ENCODE data around the gene DUOX1. TPM values are rescaled to one million over a fixed set of nuclear protein-coding genes. Genes with fewer than 3 reads are reported as not detected.
A peak's percentile ranks its signal among the peaks of the same experiment; 100 is the strongest.

DUOX1 gene
- total RNA-seq, 2 donors from 2014 or later: 0.08 TPM; not detected in 1

DNA sequence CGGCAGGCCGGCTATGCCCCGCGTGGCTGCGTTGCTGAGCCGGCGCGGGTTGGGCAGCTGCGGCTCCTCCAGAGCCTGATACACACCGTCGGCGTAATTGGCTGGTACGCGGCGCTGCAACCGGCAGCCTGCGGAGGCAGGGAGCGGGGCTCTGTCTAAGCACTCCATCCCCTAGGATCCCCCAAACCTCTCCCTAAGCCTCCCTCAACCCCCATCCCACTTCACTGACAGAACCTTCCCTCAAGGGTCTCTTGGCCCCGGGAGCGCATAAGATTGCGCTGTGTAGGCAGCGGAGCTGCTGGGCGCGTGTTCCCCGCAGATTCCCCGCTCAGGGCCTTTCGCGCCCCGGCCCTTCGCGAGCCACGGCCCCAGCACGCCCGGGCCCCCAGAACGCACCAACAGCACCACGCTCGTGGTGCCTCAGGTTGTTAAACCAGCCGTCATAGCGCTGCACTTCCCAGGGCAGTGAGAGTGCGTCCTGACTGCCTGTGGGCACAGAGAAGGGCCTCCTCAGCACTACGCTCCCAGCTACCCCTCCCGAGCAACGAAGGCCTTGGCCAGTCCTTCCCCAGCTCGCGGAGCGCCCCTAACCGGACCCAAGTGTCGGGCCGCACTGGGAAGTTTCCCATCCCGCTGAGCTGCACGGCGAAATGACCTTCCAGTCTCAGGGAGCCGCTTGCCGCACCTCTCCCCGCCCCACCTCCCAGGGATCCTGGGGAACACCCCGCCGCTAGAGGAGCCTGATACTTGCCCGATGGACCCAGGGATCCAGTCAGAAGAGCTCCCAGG is 17.0 kb upstream of the DUOX1 start:
- Mint-ChIP-seq H3K4me1 (ENCODE audit: low read depth in 2 of 2) (peaks cover 11 to 13% of the 10 kb centered on the region in 2 donors), H3K27ac (no peak overlapping the region), H3K4me3 (no peak overlapping the region), H3K27me3 (peaks cover 56 to 62% of the 10 kb centered on the region in 2 donors), H3K36me3 (peaks cover 5% of the 10 kb centered on the region), H3K9me3 (no peaks in the 10 kb centered on the region)
- no peak for DNase-seq (ENCODE audit: low spot score)
- ATAC-seq: no peak

DNA sequence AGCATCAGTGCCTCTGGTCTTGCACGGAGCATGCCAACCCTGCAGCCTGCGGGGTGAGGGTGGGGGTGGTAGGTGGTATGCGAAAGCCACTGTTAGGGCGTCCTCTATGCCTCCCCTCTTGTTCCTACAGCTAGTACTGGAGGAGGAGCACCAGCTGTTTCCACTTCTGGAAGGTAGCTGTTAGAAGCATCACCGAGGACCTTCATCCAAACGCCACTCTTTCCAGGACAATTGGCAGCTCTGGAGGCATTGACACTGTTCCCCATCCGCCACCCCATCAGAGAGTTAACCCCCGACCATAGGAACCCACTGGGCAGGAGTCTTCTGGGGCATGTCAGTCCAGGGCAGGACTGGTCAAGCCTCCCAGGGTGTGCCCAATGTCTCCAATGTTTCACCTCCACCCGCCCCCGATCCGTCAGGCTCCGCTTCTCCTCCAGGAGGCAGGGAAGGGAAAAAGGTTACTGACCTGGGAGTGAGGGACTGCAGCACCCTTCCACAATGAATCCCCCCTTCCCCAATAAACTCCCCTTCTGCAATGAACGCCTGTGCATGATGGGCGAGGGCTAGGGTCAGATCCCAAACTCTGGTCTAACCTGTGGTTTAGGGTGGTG is 16.3 kb upstream of the DUOX1 start:
- no peak for DNase-seq (ENCODE audit: low spot score)
- peaks cover 5% of the 10 kb centered on the region for H3K36me3 Mint-ChIP-seq
- H3K4me1 Mint-ChIP-seq (ENCODE audit: low read depth in 2 of 2): peaks cover 18 to 20% of the 10 kb centered on the region in 2 donors
- no peak overlapping the region for H3K27ac Mint-ChIP-seq
- ATAC-seq: no peak
- H3K27me3 Mint-ChIP-seq: peaks cover 63 to 69% of the 10 kb centered on the region in 2 donors
- no peaks in the 10 kb centered on the region for H3K9me3 Mint-ChIP-seq
- peak overlapping the region; percentile 68 for H3K4me3 Mint-ChIP-seq

DNA sequence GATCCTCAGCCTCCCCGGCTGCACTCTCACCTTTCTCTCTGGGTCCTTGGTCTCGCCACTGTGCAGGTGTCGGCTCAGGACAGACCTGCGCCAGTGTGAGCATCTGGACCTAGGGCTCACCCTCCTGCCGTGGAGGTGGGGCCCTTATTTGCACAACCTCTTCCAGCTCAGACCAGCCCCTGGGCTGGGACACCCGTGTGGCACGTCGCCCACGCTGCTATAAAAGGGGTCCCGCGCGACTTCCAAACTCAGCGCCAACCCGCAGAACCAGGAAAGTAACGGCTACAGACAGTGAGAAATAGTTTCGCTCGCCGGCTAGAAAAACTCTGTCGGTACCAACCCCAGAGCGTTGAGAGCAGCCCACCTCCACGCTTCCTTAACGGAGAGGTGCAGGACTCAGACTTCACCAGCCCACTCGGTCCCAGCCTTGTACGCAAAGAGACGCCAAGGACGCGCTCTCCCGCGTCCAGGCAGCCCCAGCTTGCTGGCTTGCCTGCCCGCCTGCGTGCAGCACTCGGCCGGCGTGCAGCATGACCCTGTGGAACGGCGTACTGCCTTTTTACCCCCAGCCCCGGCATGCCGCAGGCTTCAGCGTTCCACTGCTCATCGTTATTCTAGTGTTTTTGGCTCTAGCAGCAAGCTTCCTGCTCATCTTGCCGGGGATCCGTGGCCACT is 15.6 kb upstream of the DUOX1 start, which contains the start of the genes DUOX2 and DUOXA2:
DUOX2 (minus strand) TSS at position 97 of the 675 bp plus-strand sequence. CDS start 761 bp downstream, outside the sequence.
DUOXA2 (plus strand) TSS at position 251 of the 675 bp plus-strand sequence; CDS start at position 531, 280 bp downstream.
- H3K9me3 Mint-ChIP-seq: no peaks in the 10 kb centered on the region
- no peak for ATAC-seq
- peak within 1 kb of the TSS; percentile 68 for H3K4me3 Mint-ChIP-seq
- no peak within 1 kb of the TSS for H3K27ac Mint-ChIP-seq
- H3K36me3 Mint-ChIP-seq: peaks cover 5% of the 10 kb centered on the region
- H3K27me3 Mint-ChIP-seq: peaks cover 58 to 66% of the 10 kb centered on the region in 2 donors
- DNase-seq (ENCODE audit: low spot score): no peak
- peaks cover 19 to 20% of the 10 kb centered on the region in 2 donors for H3K4me1 Mint-ChIP-seq (ENCODE audit: low read depth in 2 of 2)

DNA sequence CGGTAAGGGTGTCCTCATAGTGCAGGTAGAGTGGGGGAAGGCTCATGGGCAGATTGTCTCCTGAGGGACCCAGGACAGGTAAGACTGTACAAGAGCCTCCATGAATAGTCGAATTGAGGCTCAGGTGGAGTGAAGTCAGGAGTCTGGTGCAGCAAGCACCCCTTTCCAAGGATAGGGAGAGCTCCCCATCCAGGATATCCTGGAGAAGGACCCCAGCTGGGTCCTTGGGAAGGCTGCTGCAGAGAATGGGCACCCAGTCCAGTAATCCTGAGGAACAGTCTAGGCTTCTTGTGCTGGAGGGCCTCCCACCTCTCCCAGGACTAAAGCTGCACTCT is 15.1 kb upstream of the DUOX1 start:
- Mint-ChIP-seq H3K4me1 (ENCODE audit: low read depth in 2 of 2) (peaks cover 19 to 20% of the 10 kb centered on the region in 2 donors), H3K27ac (no peak overlapping the region), H3K4me3 (no peak overlapping the region), H3K27me3 (peaks cover 58 to 66% of the 10 kb centered on the region in 2 donors), H3K9me3 (no peaks in the 10 kb centered on the region), H3K36me3 (peaks cover 5% of the 10 kb centered on the region)
- ATAC-seq: no peak
- DNase-seq (ENCODE audit: low spot score): no peak

DNA sequence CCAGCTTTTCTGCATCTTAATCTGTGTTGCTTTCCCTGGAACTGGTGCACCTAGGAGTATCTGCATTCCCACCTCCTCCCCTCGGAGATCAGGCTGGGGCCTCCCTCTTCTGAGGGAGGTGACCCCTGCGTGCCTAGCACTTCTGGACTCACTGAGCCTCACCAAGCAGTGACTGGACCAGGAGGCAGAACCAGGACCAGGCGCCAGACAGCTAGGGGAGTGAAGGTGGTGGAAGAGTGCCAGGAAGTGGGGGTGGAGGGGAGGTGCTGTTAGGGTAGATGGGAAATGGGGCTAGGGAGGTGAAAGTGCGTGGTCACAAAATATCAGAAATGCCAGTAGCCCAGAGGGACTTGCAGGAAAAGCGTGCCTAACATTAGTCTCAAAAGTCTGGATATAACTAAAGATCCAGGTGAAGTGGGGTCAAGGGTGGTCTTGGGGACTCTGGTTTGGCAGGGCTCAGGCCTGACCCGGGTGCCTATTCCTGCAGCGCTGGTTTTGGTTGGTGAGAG is 14.4 kb upstream of the DUOX1 start:
- Mint-ChIP-seq H3K4me3 (peak overlapping the region; percentile 38), H3K4me1 (ENCODE audit: low read depth in 2 of 2) (peaks cover 19 to 20% of the 10 kb centered on the region in 2 donors), H3K9me3 (no peaks in the 10 kb centered on the region), H3K36me3 (peaks cover 5% of the 10 kb centered on the region), H3K27ac (no peak overlapping the region), H3K27me3 (peaks cover 54 to 63% of the 10 kb centered on the region in 2 donors)
- DNase-seq (ENCODE audit: low spot score) (no peak), ATAC-seq (no peak)

DNA sequence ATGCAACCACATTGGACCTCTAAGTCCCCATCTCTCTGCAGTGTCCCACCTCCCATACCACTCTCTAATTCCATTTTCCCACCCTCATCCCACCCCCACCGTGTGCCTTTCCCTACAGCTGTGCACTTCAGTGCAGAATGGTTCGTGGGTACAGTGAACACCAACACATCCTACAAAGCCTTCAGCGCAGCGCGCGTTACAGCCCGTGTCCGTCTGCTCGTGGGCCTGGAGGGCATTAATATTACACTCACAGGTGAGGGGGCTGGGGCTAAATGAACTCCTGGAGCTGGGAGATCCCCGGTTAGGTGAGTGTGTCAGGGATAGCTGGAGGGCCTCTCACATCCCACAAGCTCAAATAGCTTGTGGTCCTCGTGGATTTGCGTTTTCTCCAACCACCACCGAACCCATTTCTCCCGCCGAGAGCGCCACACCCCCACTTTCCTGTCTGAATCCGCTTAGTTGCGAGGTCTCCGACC is 13.8 kb upstream of the DUOX1 start:
- no peak overlapping the region for H3K27ac Mint-ChIP-seq
- H3K4me3 Mint-ChIP-seq: no peak overlapping the region
- H3K9me3 Mint-ChIP-seq: no peaks in the 10 kb centered on the region
- H3K27me3 Mint-ChIP-seq: peaks cover 51 to 63% of the 10 kb centered on the region in 2 donors
- DNase-seq (ENCODE audit: low spot score): no peak
- no peak for ATAC-seq
- peaks cover 5% of the 10 kb centered on the region for H3K36me3 Mint-ChIP-seq
- H3K4me1 Mint-ChIP-seq (ENCODE audit: low read depth in 2 of 2): peaks cover 19 to 20% of the 10 kb centered on the region in 2 donors

DNA sequence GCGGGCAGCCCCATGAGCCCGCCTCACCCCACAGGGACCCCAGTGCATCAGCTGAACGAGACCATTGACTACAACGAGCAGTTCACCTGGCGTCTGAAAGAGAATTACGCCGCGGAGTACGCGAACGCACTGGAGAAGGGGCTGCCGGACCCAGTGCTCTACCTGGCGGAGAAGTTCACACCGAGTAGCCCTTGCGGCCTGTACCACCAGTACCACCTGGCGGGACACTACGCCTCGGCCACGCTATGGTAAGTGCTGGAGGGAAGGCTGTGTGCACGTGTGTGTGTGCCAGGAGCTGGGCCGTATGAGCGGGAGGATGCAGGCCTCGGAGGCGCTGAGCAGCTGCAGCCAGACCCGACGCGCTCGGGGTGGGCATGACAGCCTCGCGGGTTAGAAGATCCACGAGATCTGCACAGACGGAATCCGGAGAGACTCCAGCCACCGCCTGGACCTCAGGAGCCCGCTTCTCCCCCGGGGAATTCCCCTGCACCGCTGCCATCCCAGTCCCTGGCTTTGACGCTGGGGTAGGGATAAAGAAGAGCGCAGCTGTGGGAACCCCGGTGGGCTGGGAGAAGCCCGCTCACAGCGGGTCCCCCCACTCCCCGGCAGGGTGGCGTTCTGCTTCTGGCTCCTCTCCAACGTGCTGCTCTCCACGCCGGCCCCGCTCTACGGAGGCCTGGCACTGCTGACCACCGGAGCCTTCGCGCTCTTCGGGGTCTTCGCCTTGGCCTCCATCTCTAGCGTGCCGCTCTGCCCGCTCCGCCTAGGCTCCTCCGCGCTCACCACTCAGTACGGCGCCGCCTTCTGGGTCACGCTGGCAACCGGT is 13.1 kb upstream of the DUOX1 start:
- no peak for ATAC-seq
- peaks cover 5% of the 10 kb centered on the region for H3K36me3 Mint-ChIP-seq
- H3K27me3 Mint-ChIP-seq: peaks cover 51 to 62% of the 10 kb centered on the region in 2 donors
- DNase-seq (ENCODE audit: low spot score): no peak
- no peaks in the 10 kb centered on the region for H3K9me3 Mint-ChIP-seq
- peaks cover 19 to 20% of the 10 kb centered on the region in 2 donors for H3K4me1 Mint-ChIP-seq (ENCODE audit: low read depth in 2 of 2)
- peak overlapping the region; percentile 63 for H3K4me3 Mint-ChIP-seq
- no peak overlapping the region for H3K27ac Mint-ChIP-seq

DNA sequence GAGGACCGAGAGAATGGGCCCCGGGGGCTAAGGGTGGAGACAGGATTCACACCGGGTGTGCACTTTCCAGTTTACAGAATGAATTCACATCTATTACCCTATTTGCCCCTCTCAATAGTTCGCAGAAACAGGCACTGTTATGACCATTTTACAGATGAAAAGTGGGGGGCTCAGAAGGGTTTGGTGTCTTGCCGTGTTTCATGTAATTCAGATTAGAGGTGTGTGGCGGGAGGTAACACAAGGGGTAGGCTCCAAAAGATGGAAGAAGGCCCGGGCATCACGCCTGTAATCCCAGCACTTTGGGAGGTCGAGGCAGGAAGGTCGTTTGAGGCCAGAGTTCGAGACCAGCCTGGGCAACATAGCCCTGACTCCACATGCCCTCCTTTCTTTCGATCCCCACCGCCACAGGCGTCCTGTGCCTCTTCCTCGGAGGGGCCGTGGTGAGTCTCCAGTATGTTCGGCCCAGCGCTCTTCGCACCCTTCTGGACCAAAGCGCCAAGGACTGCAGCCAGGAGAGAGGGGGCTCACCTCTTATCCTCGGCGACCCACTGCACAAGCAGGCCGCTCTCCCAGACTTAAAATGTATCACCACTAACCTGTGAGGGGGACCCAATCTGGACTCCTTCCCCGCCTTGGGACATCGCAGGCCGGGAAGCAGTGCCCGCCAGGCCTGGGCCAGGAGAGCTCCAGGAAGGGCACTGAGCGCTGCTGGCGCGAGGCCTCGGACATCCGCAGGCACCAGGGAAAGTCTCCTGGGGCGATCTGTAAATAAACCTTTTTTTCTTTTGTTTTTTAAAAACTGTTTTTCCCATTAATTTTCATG is 12.3 kb upstream of the DUOX1 start:
- peak overlapping the region; percentile 63 for H3K4me3 Mint-ChIP-seq
- H3K9me3 Mint-ChIP-seq: no peaks in the 10 kb centered on the region
- H3K27ac Mint-ChIP-seq: no peak overlapping the region

DNA sequence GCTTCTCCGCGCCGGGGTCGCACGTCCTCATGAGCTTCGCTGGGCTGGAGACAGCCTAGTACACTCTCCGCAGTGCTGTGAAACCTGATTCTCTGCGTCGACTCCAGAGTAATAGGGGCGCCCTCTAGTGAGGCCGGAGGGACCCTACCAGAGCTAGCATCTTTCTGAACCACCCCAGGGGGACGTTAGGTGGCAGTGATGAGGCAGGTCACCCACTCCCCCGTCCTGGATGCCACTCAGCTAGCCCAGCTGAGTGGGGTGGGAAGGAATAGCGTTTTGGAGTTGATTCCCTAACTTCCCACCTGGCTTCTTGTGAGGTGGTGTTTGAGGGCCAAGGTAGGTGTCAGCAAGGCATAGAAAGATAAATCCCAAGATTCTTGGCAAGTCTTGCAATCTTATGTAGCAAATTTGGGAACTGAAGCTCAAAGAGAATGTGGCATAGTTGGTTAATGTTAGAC is 11.6 kb upstream of the DUOX1 start:
- H3K9me3 Mint-ChIP-seq: no peaks in the 10 kb centered on the region
- peak overlapping the region; percentile 63 for H3K4me3 Mint-ChIP-seq
- peaks cover 47 to 54% of the 10 kb centered on the region in 2 donors for H3K27me3 Mint-ChIP-seq
- ATAC-seq (peak; percentile 89 to 93), DNase-seq (ENCODE audit: low spot score) (peak; percentile 80)
- H3K27ac Mint-ChIP-seq: no peak overlapping the region
- peaks cover 5% of the 10 kb centered on the region for H3K36me3 Mint-ChIP-seq
- peaks cover 16 to 20% of the 10 kb centered on the region in 2 donors for H3K4me1 Mint-ChIP-seq (ENCODE audit: low read depth in 2 of 2)

More for the DNA sequence above, 12.3 kb upstream of the DUOX1 start:
- DNase-seq (ENCODE audit: low spot score): no peak
- peaks cover 47 to 55% of the 10 kb centered on the region in 2 donors for H3K27me3 Mint-ChIP-seq
- ATAC-seq: peak; percentile 1 to 40
- H3K4me1 Mint-ChIP-seq (ENCODE audit: low read depth in 2 of 2): peaks cover 16 to 20% of the 10 kb centered on the region in 2 donors
- H3K36me3 Mint-ChIP-seq: peaks cover 5% of the 10 kb centered on the region

DNA sequence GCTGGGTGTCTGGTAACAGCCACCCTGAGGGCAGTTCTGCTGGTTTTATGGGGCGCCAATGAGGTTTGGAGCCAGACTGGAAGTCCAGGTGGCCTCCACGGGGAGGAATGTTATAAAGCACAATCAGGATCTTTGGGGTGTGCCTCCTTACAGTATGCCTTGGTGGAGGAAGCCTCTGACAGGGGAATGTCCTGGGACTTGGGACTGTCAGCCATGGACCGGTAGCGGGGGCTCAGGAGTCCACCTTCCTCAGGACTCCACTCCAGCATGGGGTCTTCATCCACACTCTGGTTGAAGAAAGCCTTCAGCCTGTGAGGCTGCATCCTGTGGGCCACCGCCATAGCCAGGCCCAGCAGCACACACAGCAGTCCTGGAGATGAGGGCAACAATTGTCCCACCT is 10.8 kb upstream of the DUOX1 start:
- H3K4me1 Mint-ChIP-seq (ENCODE audit: low read depth in 2 of 2): peaks cover 16 to 18% of the 10 kb centered on the region in 2 donors
- no peak overlapping the region for H3K4me3 Mint-ChIP-seq
- DNase-seq (ENCODE audit: low spot score) (no peak), ATAC-seq (no peak)
- H3K9me3 Mint-ChIP-seq: no peaks in the 10 kb centered on the region
- peaks cover 2% of the 10 kb centered on the region for H3K36me3 Mint-ChIP-seq
- H3K27me3 Mint-ChIP-seq: peaks cover 46% of the 10 kb centered on the region in 2 donors
- no peak overlapping the region for H3K27ac Mint-ChIP-seq

DNA sequence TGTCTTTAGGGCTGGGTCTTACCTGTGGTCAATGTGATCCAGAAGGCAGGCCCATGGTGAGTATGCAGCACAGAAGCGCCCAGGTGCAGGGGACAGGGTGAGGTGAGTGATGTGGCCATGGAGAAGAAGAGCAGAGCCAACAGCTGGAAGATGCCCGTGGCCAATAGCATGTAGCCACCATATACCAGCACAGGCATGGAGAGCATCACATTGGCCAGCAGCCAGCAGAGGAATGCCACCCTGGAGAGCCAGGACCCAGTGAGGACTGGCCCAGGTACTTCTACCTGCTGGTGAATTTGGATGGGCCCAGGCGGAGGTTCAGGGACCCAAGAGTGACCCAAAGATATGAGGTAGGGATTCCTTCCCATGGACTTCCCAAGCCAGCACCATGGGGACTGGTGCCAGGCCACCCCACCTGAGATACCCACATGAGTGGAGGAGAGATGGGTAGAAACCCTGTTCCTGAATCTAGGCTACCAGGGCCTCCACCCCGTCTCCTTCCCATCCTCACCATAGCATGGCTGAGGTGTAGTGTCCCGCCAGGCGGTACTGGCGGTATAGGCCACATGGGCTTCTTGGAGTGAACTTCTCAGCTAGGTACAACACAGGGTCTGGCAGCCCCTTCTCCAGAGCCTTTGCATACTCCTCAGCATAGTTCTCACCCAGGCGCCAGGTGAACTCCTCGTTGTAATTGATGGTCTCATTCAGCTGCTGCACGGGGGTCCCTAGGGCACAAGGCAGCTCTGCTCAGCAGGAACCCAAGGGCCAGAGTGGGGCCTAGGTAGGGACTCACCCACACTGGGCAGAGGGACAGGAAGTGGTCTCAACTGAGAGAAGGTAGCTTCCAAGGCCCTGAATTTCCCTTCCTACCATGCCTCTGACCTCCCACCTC is 9.5 kb upstream of the DUOX1 start:
- DNase-seq (ENCODE audit: low spot score) (no peak), ATAC-seq (no peak)
- Mint-ChIP-seq H3K36me3 (no peaks in the 10 kb centered on the region), H3K4me1 (ENCODE audit: low read depth in 2 of 2) (peaks cover 15 to 16% of the 10 kb centered on the region in 2 donors), H3K4me3 (no peak overlapping the region), H3K27ac (no peak overlapping the region), H3K27me3 (peaks cover 40 to 43% of the 10 kb centered on the region in 2 donors), H3K9me3 (no peaks in the 10 kb centered on the region)

All from natural killer cell treated with Interleukin-12 subunit alpha and Interleukin-12 subunit beta and Interleukin-15 and Interleukin-18, amount 100 ng/mL, for 72 hours (primary cell).